RWPE2 (cell line): Measurements from ENCODE around the gene COL25A1.

Source experiments
- ATAC-seq: fragments of 200-7000 bp; cut with Tn5 transposase; 3 replicates; pipeline ENCODE4 v1.9.1; 2021; ENCODE audit warnings: low read depth
- DNase-seq: peaks from one replicate; pipeline ENCODE4 v3.0.0-alpha.2; 2020; ENCODE audit warnings: low spot score
- H3K27ac ChIP-seq: fragments of 450-650 bp; 2 replicates; pipeline ENCODE4 v1.5.1; 2017; ENCODE audit warnings: mild to moderate bottlenecking; ENCODE audit not compliant: poor library complexity, severe bottlenecking
- H3K27me3 ChIP-seq: fragments of 250-450 bp; sonication (Bioruptor Pico); 2 replicates; pipeline ENCODE4 v1.5.1; 2021; ENCODE audit warnings: mild to moderate bottlenecking, moderate library complexity; ENCODE audit not compliant: insufficient read depth, poor library complexity, severe bottlenecking
- H3K36me3 ChIP-seq: fragments of 250-450 bp; sonication (Bioruptor Pico); 2 replicates; pipeline ENCODE4 v1.5.1; 2020; ENCODE audit warnings: low read depth, mild to moderate bottlenecking, moderate library complexity
- H3K4me1 ChIP-seq: fragments of 250-450 bp; sonication (Bioruptor Pico); 2 replicates; pipeline ENCODE4 v1.5.1; 2021; ENCODE audit warnings: mild to moderate bottlenecking, moderate library complexity; ENCODE audit not compliant: insufficient read depth, poor library complexity, severe bottlenecking
- H3K4me3 ChIP-seq: fragments of 250-450 bp; sonication (Bioruptor Pico); 2 replicates; pipeline ENCODE4 v1.5.1; 2021; ENCODE audit warnings: mild to moderate bottlenecking, moderate library complexity; ENCODE audit not compliant: severe bottlenecking
- H3K9me3 ChIP-seq: fragments of 250-450 bp; sonication (Bioruptor Pico); 2 replicates; pipeline ENCODE4 v1.5.1; 2021; ENCODE audit warnings: mild to moderate bottlenecking, moderate library complexity; ENCODE audit not compliant: severe bottlenecking
- TF ChIP-seq, protein P1 (sequence below): fragments of 450-650 bp; IDR thresholded peaks from one replicate; pipeline ENCODE4 v1.5.1; 2017; ENCODE audit warnings: mild to moderate bottlenecking, moderate library complexity; ENCODE audit not compliant: poor library complexity, severe bottlenecking

COL25A1 gene

DNA sequence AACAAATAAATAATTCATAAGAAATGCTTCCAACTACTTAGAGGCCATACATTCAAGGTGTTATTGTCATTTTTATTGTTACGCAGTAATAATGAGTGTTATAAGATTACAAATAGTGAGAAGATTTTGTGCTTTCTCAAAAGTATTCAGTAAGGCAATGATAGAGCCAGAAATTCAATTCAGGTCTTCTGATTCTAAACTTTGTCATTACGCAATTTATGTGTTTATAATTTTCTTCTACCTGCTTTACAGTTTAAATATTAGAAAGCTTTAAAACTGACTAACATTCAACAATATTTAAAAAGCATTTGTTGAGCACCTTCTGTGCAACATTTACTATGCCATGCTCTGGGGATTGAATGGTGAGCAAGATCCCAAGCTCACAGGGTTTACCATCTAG is 356.2 kb downstream of the COL25A1 start:
- ATAC-seq (no peak), DNase-seq (no peak)
- Histone ChIP-seq H3K4me3 (no peak overlapping the region), H3K27ac (no peak overlapping the region), H3K27me3 (no peaks in the 10 kb centered on the region), H3K4me1 (no peaks in the 10 kb centered on the region), H3K36me3 (no peaks in the 10 kb centered on the region), H3K9me3 (no peaks in the 10 kb centered on the region)
- TF ChIP-seq, protein P1, sequence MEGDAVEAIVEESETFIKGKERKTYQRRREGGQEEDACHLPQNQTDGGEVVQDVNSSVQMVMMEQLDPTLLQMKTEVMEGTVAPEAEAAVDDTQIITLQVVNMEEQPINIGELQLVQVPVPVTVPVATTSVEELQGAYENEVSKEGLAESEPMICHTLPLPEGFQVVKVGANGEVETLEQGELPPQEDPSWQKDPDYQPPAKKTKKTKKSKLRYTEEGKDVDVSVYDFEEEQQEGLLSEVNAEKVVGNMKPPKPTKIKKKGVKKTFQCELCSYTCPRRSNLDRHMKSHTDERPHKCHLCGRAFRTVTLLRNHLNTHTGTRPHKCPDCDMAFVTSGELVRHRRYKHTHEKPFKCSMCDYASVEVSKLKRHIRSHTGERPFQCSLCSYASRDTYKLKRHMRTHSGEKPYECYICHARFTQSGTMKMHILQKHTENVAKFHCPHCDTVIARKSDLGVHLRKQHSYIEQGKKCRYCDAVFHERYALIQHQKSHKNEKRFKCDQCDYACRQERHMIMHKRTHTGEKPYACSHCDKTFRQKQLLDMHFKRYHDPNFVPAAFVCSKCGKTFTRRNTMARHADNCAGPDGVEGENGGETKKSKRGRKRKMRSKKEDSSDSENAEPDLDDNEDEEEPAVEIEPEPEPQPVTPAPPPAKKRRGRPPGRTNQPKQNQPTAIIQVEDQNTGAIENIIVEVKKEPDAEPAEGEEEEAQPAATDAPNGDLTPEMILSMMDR = no peak

DNA sequence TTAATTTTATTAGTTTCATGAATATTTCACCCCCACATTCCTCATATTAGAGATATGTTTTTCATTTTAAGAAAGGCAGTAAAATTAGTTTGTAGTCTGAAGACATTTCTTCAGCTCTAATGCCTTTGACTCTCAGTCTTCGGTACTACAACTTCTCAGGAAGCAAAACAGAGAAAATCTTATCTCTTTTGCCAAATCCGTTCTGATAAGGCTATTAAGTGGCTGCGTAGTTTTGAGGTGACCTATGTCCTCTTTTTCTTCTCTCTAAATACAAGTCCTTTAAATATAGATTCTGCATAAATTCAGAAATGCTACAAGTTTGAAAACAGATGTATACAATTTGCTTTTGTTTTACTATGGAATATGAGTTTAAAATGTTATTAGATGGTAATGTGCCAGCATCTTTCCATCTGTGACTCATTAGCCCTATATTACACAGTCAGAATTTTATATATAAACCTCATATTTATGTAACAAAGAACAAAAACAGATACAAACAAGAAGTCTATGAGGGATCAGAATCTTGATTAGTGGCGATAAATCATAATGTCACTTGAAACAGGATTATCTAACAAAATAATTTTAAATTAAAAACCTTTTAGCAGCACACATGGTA is 358.4 kb downstream of the COL25A1 start:
- Histone ChIP-seq H3K27me3 (no peaks in the 10 kb centered on the region), H3K4me3 (no peak overlapping the region), H3K36me3 (no peaks in the 10 kb centered on the region), H3K27ac (no peak overlapping the region), H3K9me3 (no peaks in the 10 kb centered on the region), H3K4me1 (no peaks in the 10 kb centered on the region)
- ATAC-seq = no peak
- TF ChIP-seq, protein P1 = no peak
- DNase-seq = no peak

DNA sequence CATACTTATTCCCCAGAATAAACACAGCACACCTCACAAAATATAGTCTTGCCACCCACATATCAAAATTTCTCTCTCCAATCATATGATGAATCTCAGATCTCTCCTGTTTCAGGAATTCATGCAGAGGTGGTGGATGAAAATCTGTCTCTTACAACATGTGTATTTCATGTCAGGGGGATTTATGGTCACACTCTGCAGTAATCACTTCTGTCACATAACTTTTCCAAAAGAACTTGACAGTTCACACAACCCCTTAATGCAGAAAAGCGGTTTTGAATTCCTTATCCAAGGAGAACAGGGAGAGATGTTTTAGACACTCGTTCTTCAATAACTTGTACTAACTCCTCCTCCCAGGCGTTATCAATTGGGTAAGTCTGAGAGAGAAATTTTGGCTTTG is 359.1 kb downstream of the COL25A1 start:
- no peak for DNase-seq
- no peak for ATAC-seq
- TF ChIP-seq, protein P1 = no peak
- Histone ChIP-seq H3K4me3 (no peak overlapping the region), H3K27me3 (no peaks in the 10 kb centered on the region), H3K9me3 (no peaks in the 10 kb centered on the region), H3K36me3 (no peaks in the 10 kb centered on the region), H3K4me1 (no peaks in the 10 kb centered on the region), H3K27ac (no peak overlapping the region)

DNA sequence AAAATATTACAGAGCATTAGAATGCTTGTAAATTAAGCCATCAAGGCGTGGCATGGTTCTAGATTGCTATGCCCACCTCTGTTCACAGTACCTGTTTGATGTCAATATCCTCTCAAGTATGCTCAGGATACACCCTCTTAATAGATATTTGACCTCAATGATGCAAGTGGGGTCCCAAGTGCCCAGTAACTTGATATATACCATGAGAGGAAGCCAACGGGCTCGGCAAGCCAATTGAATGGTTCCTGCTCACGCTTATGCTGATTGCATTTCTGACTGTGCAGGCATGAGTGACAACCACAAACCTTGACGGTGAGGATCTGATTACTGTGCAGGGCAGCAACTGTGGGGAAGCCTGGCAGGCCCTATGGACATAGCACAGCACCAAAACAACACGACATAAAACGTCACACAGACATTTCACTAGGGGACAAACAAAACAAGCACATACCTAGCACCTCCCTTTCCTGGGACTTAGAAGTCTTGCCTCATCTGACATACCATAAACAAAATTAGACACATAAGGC is 360.5 kb downstream of the COL25A1 start:
- H3K27ac ChIP-seq = no peak overlapping the region
- DNase-seq = no peak
- no peak overlapping the region for H3K4me3 ChIP-seq
- no peaks in the 10 kb centered on the region for H3K4me1 ChIP-seq
- ATAC-seq = no peak
- H3K27me3 ChIP-seq = no peaks in the 10 kb centered on the region
- TF ChIP-seq, protein P1 = no peak
- no peaks in the 10 kb centered on the region for H3K36me3 ChIP-seq
- no peaks in the 10 kb centered on the region for H3K9me3 ChIP-seq

DNA sequence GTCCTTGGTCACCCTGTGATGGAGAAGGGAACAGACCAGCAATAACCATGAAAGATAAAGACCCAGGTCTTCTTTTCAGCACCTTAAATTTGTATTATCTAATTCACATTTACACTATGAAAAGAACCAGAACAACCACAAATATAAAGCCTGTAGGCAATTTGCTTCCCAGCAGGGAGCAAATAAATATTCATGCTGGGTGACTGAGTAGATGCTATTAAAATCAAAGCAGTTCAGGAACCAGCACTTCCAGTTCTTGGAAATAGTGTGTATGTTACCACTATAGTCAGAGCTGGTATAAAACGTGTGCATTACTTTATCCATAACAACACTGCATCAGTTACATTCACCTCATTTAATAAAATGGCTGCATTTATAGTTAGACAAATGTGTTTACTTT is 361.8 kb downstream of the COL25A1 start:
- H3K36me3 ChIP-seq = no peaks in the 10 kb centered on the region
- ATAC-seq (no peak), DNase-seq (no peak)
- no peak overlapping the region for H3K4me3 ChIP-seq
- TF ChIP-seq, protein P1 = no peak
- H3K27me3 ChIP-seq = no peaks in the 10 kb centered on the region
- no peaks in the 10 kb centered on the region for H3K4me1 ChIP-seq
- H3K9me3 ChIP-seq = no peaks in the 10 kb centered on the region
- no peak overlapping the region for H3K27ac ChIP-seq
